ENCODE results near the gene WIZ.

WIZ gene

GRCh38 chr19:15464394-15465385, 14.9 kb upstream of the WIZ start, which contains the start of gene RASAL3:
TSS of gene RASAL3 (minus strand) at chr19:15464544. CDS start at chr19:15464358, 186 bp downstream.
- DNase-seq: no peak

GRCh38 chr19:15463861-15464371, 14.2 kb upstream of the WIZ start:
- no peak for DNase-seq

GRCh38 chr19:15461694-15462093, 11.9 kb upstream of the WIZ start:
- no peak for DNase-seq

GRCh38 chr19:15457701-15458484, 8.1 kb upstream of the WIZ start:
- DNase-seq: no peak

DNA sequence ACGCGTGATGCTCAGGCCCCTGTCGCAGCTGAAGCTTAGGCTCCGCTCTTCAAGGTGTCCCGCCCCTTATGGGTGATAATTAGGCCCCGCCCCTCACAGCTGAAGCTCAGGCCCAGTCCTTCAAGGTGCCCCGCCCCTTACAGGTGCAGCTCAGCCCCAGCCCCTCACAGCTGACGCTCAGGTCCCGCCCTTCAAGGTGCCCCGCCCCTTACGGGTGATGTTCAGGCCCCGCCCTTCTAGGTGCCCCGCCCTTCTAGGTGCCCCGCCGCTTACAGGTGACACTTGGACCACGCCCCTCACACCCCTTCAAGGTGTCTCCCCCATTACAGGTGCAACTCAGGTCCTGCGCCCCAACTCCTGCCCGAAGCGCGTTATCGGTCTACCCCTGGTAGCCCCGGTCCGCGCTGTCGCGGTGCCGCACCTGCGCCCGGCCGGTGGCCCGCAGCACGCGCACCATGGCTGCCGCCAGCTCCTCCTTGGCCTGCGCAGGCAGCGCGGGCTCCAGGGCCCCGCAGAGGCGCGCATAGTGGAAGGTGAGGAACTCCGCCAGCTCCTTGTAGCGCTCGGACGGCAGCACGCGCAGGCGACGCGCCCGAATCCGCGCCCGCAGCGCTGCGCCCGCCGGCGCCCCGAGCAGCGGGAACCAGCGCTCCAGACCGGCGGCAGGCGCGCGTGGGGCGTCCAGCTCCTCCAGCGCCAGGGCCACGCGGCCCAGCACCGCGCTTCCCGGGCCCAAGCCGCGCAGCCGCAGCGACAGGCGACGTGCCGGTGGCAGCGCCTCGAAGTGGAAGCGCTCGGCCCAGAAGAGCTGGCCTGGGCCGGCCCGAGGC, 7.3 kb upstream of the WIZ start:
- no peak for DNase-seq

- no peak for DNase-seq
These were observed 6.7 kb upstream of the WIZ start for GRCh38 chr19:15456441-15456840.

DNA sequence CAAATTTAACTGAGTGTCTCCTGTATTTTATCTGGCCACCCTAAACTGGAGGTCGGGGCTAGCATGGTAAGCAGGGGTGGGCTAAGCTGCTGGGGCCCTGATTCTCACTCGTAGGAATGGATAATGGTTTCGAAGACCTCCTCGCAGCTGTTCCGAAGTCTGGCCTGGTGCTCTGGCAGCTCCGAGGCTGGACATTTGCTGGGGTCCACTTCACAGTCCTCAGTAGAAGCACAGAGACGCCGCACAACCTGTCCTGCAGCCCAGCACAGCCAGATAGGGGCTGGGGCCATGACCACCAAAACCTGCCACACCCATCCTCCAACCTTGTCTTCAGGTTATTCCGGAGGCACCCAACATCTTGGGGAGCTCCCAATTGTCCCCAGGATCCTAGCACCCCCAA, 6.2 kb upstream of the WIZ start:
- DNase-seq: no peak

- no peak for DNase-seq
These were observed 4.4 kb upstream of the WIZ start for GRCh38 chr19:15453906-15454860.

DNA sequence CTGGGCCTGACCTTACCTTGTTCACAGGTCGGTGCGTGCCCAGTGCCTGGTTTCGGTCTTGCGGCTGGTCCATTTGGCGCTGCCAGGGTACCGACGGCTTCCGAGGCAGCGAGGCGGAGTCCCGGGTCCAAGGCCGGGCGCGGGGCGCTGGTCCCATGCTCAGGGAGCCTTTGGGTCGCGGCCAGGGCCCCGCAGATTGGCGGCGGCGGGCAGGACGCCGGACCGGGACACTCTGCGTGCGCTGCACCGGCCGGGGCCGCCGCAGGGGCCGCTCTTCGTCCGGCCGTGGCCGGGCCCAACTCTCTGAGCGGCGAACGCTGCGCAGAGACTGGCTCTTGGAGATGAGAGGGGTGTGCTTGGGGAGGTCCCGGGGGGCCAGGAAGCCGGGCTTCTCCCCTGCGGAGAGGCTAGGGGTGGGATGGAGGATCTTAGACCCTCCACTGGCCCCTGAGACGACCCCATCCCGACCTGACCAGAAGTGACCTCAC, 3.4 kb upstream of the WIZ start:
- no peak for DNase-seq

- peak in 1 of 2 experiments; percentile 73 for DNase-seq
These were observed 2.6 kb upstream of the WIZ start for GRCh38 chr19:15452111-15453047.

- DNase-seq: no peak
These were observed 753 bp upstream of the WIZ start for GRCh38 chr19:15450528-15450890.

DNA sequence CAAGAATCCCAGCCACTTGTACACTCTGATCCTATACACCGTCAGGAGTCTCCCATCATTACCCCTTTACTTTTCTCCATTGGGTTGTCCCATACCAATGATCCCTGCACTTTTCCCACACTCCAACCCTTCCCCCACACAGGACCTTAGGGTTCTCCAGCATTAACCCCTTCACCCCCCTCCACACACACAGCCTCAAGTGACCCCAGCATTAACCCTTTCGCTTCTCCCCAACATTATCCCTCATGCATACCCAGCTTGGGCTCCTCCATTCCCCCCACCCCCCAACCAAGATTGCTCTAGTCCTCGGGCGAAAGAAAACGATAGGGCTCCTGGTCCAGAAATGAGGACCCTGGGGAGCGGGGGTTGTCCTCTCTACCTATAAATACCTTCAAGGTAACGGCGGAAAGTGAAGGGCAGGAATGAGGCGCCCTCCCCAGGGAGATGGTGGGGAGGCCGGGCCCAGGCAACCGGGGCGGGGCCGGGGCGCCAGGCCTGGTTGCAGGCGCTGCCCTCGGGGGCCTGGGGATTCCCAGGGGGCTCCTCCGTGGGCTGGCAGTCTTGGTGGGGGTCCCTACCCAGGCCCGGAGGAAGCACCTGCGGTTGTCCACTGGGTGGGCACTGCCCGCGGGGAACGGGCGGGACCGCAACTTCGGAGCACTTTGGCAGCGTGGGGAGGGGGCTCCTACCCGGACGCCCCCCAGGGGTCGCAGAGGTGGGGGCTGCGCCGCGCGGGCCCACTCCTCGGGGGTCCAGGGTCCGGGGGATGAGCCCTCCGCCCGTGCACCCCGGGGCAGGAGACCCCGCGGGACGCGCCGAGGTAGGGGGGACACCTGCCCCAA, 757 bp downstream of the WIZ start:
- peak in 1 of 2 experiments; percentile 34 for DNase-seq

GRCh38 chr19:15448044-15448777, 1.5 kb downstream of the WIZ start:
- DNase-seq: peak in 1 of 2 experiments; percentile 22

DNA sequence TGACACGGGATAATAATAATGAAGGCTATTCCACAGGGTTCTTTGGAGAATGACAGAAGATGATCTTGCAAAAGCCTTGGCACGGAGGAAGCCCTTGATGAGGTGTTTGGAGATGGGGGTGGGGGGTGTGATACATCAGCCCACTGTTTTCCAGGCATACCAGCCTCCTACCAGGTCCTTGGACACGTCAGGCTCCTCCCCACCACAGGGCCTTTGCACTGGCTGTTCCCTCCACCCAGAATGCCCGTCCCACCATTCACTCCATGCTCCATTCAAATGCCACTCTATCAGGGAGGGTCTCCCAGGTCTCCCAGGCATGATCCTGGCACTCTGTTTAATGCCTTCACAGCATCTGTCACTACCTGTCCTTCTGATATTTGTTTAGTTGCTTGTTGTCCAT, 2.7 kb downstream of the WIZ start:
- DNase-seq: no peak

DNA sequence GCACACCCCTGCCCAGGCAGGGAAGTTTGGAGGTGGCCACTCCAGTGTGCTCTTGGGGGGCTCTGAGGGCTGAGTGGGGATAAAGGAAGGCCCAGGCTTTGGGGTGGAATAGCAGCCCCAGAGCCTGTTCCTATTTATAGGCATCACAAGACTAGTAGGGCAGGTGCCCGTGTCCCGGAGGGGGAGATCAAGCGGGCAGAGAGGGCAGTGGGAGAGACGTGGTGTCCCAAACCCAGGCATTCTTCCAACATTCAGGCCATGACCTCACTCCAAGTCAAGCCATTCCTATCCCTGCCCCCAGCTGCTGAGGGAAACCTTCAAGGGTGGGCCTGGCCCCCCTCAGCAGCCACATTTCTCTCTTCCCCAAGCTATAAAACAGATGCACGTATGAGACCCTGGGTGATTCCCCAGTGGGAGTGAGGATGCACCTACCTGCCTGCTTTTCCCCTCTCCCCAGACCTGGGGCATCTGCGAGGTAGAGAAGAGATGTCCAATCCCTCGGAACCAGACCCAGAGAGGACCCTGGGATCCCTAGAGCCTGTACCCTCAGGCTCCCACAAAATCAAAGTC, 3.9 kb downstream of the WIZ start:
- DNase-seq: no peak

DNA sequence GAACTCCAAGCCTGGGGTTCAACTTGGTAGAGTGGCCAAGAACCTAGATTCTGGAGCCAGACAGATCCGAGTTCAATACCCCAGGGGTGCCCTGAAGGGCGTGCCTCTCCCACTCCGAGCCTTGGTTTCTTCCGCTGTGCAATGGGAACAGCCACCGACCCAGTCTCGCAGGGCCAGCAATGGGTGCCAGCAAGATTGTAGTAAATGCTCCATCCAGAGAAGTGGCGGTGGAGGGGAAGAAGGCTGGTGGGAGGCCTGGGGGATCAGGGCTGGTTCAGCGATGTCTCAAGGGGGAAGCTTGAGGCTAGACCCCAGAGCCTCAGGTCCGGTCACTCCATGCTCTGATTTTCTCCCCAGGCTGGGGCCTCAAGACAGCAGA, 4.5 kb downstream of the WIZ start:
- DNase-seq: no peak

DNA sequence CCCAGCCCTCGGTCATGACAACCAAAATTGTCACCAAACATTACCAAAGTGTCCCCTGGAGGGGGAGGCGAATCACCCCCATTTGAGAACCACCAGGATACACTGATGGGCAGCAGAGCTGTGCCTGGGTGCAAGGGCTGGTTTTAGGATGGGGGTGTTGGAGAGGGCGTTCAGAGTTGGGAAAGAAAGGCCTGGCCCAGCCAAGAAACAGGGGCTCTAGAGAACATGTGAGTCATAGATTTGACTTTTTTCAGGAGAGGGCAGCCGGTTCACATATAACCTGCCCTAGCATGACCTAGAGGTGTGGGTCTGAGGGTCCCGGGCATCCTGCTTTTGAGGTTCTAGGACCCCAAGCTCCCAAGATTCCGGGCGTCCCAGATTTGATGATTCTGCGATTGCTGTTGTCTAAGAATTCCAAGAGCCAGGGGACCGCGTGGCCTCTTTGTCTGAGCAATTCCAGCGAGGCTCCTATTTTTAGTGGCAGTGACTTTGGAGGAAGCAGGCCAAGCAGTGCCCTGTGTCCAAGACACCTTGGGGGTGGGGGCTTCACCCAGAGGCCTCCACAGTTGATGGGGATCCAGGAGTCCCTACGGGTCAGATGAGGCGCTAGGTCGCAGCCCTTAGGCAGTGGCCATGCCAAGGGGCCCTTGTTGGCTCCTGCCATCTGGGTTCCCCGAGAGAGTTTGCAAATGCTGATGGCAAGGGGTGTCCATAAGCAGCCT, 5.1 kb downstream of the WIZ start:
- DNase-seq: no peak
